HG02870 (cell line): ENCODE data around the gene WNT8B.

Experiments
- ATAC-seq: cut with Tn5 transposase; IDR thresholded peaks from one replicate; pipeline ENCODE4 v1.9.1; 2021; ENCODE audit warnings: mild to moderate bottlenecking, moderate library complexity; ENCODE audit not compliant: unreplicated experiment

WNT8B gene

GRCh38 chr10:100518761-100519241 lies 56.0 kb downstream of the WNT8B start:
- ATAC-seq: no peak

- no peak for ATAC-seq
Measured at GRCh38 chr10:100519311-100520051, 56.7 kb downstream of the WNT8B start, which contains the start of gene SEC31B. SEC31B (minus strand) TSS chr10:100519861; CDS start chr10:100516952, 2,909 bp downstream.

GRCh38 chr10:100520811-100521210 lies 58.0 kb downstream of the WNT8B start:
- ATAC-seq: no peak

- no peak for ATAC-seq
Measured at GRCh38 chr10:100522107-100522801, 59.4 kb downstream of the WNT8B start.

GRCh38 chr10:100522945-100523344 lies 60.1 kb downstream of the WNT8B start:
- no peak for ATAC-seq

- no peak for ATAC-seq
Measured at GRCh38 chr10:100524206-100524605, 61.4 kb downstream of the WNT8B start.

- no peak for ATAC-seq
Measured at GRCh38 chr10:100524638-100525037, 61.8 kb downstream of the WNT8B start.

GRCh38 chr10:100528123-100528886 lies 65.5 kb downstream of the WNT8B start:
- no peak for ATAC-seq

GRCh38 chr10:100528921-100529474 lies 66.2 kb downstream of the WNT8B start:
- ATAC-seq: no peak

GRCh38 chr10:100529475-100530298 lies 66.9 kb downstream of the WNT8B start, which contains the start of gene NDUFB8:
NDUFB8 (minus strand) TSS chr10:100529871; CDS start chr10:100529851, 20 bp downstream.
- peak; percentile 62 for ATAC-seq

- ATAC-seq: no peak
Measured at GRCh38 chr10:100531761-100532160, 69.0 kb downstream of the WNT8B start.
